Endothelial cell of umbilical vein (primary cell): ENCODE results near the gene ADCY9. TPM values are rescaled to one million over a fixed set of nuclear protein-coding genes. Genes with fewer than 3 reads are reported as not detected.

Experiments
- BruUV-seq: library from RNA; stranded (reverse); fragments of 400-500 nt; replicated peaks from 2 replicates; lab custom pipeline; 2021; lab: Mats Ljungman, UMichigan
- CTCF ChIA-PET: fragments of 300-600, 350-600 bp; sonication (Branson Sonifier 250); formaldehyde crosslinking; loops from one replicate; lab custom pipeline; 2021; ENCODE audit warnings: antibody characterized with exemption, inconsistent platforms; lab: Charles Lee
- POLR2A ChIA-PET: fragments of 300-600, 350-600 bp; sonication (Branson Sonifier 250); formaldehyde crosslinking; loops from one replicate; lab custom pipeline; 2021; ENCODE audit warnings: antibody characterized with exemption, inconsistent platforms; lab: Charles Lee
- DNase-seq: peaks from one replicate; pipeline ENCODE4 v3.0.0-alpha.2; 2011; ENCODE audit warnings: low read depth, low spot score
- FAIRE-seq: peaks from 2 replicates; lab custom pipeline; 2011; peaks lifted over from hg19 to GRCh38; lab: Jason Lieb, UNC
- H2AFZ ChIP-seq: 2 replicates; pipeline ENCODE4 v1.6.0; 2012; ENCODE audit warnings: low read depth, low read length, control low read depth, inconsistent platforms
- H3K27ac ChIP-seq: 2 replicates; pipeline ENCODE4 v1.5.1; 2011; ENCODE audit warnings: low read depth, mild to moderate bottlenecking, control low read depth, low read length, moderate library complexity; ENCODE audit not compliant: insufficient read depth
- H3K27me3 ChIP-seq, 2 experiments: 2 replicates each; pipeline versions ENCODE4 v1.6.0 to v1.6.1; 2011; ENCODE audit warnings: low read length in 2 of 2, mixed read lengths in 1 of 2; ENCODE audit not compliant: control insufficient read depth in 2 of 2, insufficient read depth in 2 of 2
- H3K36me3 ChIP-seq, 2 experiments: 2 replicates in 1 of 2; 3 replicates in 1 of 2; pipeline ENCODE4 v1.5.1; 2011; ENCODE audit warnings: low read length in 2 of 2, mild to moderate bottlenecking in 1 of 2, moderate library complexity in 1 of 2; ENCODE audit not compliant: control insufficient read depth in 2 of 2, insufficient read depth in 2 of 2; ENCODE audit errors: extremely low read depth in 1 of 2
- H3K4me1 ChIP-seq: 3 replicates; pipeline ENCODE4 v1.5.1; 2011; ENCODE audit warnings: mild to moderate bottlenecking, low read length; ENCODE audit not compliant: control insufficient read depth, insufficient read depth; ENCODE audit errors: extremely low read depth
- H3K4me2 ChIP-seq: 2 replicates; pipeline ENCODE4 v1.6.1; 2011; ENCODE audit warnings: low read length, control low read depth, mixed read lengths; ENCODE audit not compliant: insufficient read depth
- H3K4me3 ChIP-seq, 3 experiments: fragments of 200-600 bp in 1 of 3; sonication (generic), shearing (Covaris generic) in 1 of 3; replicated peaks in 1 of 3; 2 replicates each; pipeline ENCODE4 v1.5.1; 2011 to 2016; ENCODE audit warnings: control low read depth in 3 of 3, low read length in 3 of 3, mild to moderate bottlenecking in 2 of 3, inconsistent platforms in 1 of 3, low read depth in 1 of 3, moderate library complexity in 1 of 3; ENCODE audit not compliant: insufficient read depth in 1 of 3
- H3K79me2 ChIP-seq: 2 replicates; pipeline ENCODE4 v1.6.0; 2012; ENCODE audit warnings: low read length, inconsistent platforms; ENCODE audit not compliant: control insufficient read depth, insufficient read depth
- H3K9ac ChIP-seq: replicated peaks from 2 replicates; pipeline ENCODE3; 2011; ENCODE audit warnings: low read length, control low read depth; ENCODE audit not compliant: insufficient read depth; ENCODE audit errors: extremely low read depth
- H3K9me1 ChIP-seq: replicated peaks from 3 replicates; pipeline ENCODE4 v1.6.0; 2011; ENCODE audit warnings: mild to moderate bottlenecking, low read length; ENCODE audit not compliant: control insufficient read depth, insufficient read depth; ENCODE audit errors: extremely low read depth
- H3K9me3 ChIP-seq: replicated peaks from 2 replicates; pipeline ENCODE4 v1.5.1; 2012; ENCODE audit warnings: low read length, inconsistent platforms; ENCODE audit not compliant: control insufficient read depth, insufficient read depth
- H4K20me1 ChIP-seq: replicated peaks from 2 replicates; pipeline ENCODE3; 2011; ENCODE audit warnings: mild to moderate bottlenecking, low read length; ENCODE audit not compliant: control insufficient read depth, insufficient read depth; ENCODE audit errors: extremely low read depth
- CTCF ChIP-seq, 2 donors: IDR thresholded peaks; 1 replicate in 1 of 2; 2 replicates in 1 of 2; pipeline ENCODE4 v1.5.1; 2011; ENCODE audit warnings: low read length in 2 of 2, mild to moderate bottlenecking in 2 of 2, moderate library complexity in 2 of 2, control low read depth in 1 of 2, inconsistent platforms in 1 of 2, low read depth in 1 of 2; ENCODE audit not compliant: insufficient read depth in 1 of 2; ENCODE audit errors: extremely low read depth in 1 of 2
- EZH2 ChIP-seq: IDR thresholded peaks from 2 replicates; pipeline ENCODE4 v1.6.1; 2012; ENCODE audit warnings: borderline replicate concordance, low read depth, mild to moderate bottlenecking, moderate library complexity, low read length, inconsistent platforms; ENCODE audit not compliant: severe bottlenecking
- FOS ChIP-seq: IDR thresholded peaks from 2 replicates; pipeline ENCODE4 v1.6.1; 2011; ENCODE audit warnings: mild to moderate bottlenecking, low read length, moderate library complexity, borderline replicate concordance; ENCODE audit not compliant: insufficient read depth
- GATA2 ChIP-seq: IDR thresholded peaks from 2 replicates; pipeline ENCODE4 v1.7.0; 2011; ENCODE audit warnings: low read depth, mild to moderate bottlenecking, moderate library complexity, mixed read lengths, low read length; ENCODE audit not compliant: insufficient read length, insufficient read depth
- JUN ChIP-seq: IDR thresholded peaks from 2 replicates; pipeline ENCODE4 v1.6.1; 2011; ENCODE audit warnings: borderline replicate concordance, low read depth; ENCODE audit not compliant: insufficient read length, insufficient read depth
- MAX ChIP-seq: IDR thresholded peaks from 2 replicates; pipeline ENCODE4 v1.6.1; 2011; ENCODE audit not compliant: insufficient read depth, insufficient read length
- MYC ChIP-seq: IDR thresholded peaks from one replicate; pipeline ENCODE4 v1.6.1; 2011; ENCODE audit warnings: mild to moderate bottlenecking, low read depth, low read length
- POLR2A ChIP-seq: IDR thresholded peaks from 2 replicates; pipeline ENCODE4 v1.6.1; 2012; ENCODE audit warnings: low read depth, mild to moderate bottlenecking, control low read depth, low read length
- POLR2AphosphoS5 ChIP-seq: IDR thresholded peaks from 2 replicates; pipeline ENCODE4 v1.6.1; 2012; ENCODE audit warnings: low read depth, mild to moderate bottlenecking, control low read depth, low read length, moderate library complexity; ENCODE audit not compliant: insufficient read depth
- dilution Hi-C: fragments of 300-500 bp; cut with MboI; formaldehyde crosslinking; loops from one replicate; pipeline ENCODE4 v1.15.0; 2019; ENCODE audit warnings: low sequenced_read_pairs; ENCODE audit not compliant: extremely low pct_ligation_motif_present
- intact Hi-C: fragments of 100-400 bp; cut with micrococcal nuclease; formaldehyde crosslinking; loops from one replicate; pipeline ENCODE4 v1.10.0; 2022
- polyA plus RNA-seq, 4 experiments: library from polyadenylated mRNA; depleted of rRNA in 3 of 4; stranded (reverse) in 3 of 4; unstranded in 1 of 4; fragments of >200 nt; gene quantifications; 2 replicates each; pipeline versions ENCODE4 v1.2.1 to v1.2.3, GENCODE V29; 2011 to 2012; ENCODE audit warnings: missing spikeins in 1 of 4
- total RNA-seq: library from RNA; stranded (reverse); gene quantifications from 2 replicates; pipeline ENCODE4 v1.2.3, GENCODE V29; 2021

Gene ADCY9
- total and polyA plus RNA-seq, 2 donors (not counting 3 experiments of a cell fraction or from before 2014, with no cell fraction given): 6.8 to 14.0 TPM

GRCh38 chr16:4006397-4006999, 109.7 kb downstream of the ADCY9 start:
- FAIRE-seq: no peak
- H3K9me1 ChIP-seq: no peaks in the 10 kb centered on the region
- DNase-seq: no peak
- H3K36me3 ChIP-seq: no peaks in the 10 kb centered on the region
- no peak overlapping the region for H3K4me3 ChIP-seq
- H3K4me2 ChIP-seq: no peak overlapping the region
- dilution Hi-C loops (no loop called here), intact Hi-C loops (no loop called here)
- ChIA-PET POLR2A (no interaction called here), CTCF (interaction anchor here (3.4 kb wide), 1 partner anchor 23 kb away, joined by 13 read pairs; no protein-coding TSS in a partner anchor)
- H2AFZ ChIP-seq: no peak overlapping the region
- no peak overlapping the region for H3K27ac ChIP-seq
- no peaks in the 10 kb centered on the region for H3K27me3 ChIP-seq
- no peak overlapping the region for H3K9ac ChIP-seq
- BruUV-seq: no TSS peak
- TF ChIP-seq EZH2: no peak
- TF ChIP-seq GATA2: no peak
- TF ChIP-seq POLR2A: no peak
- TF ChIP-seq MYC: no peak
- TF ChIP-seq JUN: no peak
- no peak for TF ChIP-seq CTCF (IDR thresholded peaks at IDR 0.05; ENCODE audit: extremely low read depth in 1 of 2, insufficient read depth in 1 of 2, low read depth in 1 of 2, low read length in 2 of 2)
- no peak for TF ChIP-seq MAX
- no peak for TF ChIP-seq FOS
- TF ChIP-seq POLR2AphosphoS5: no peak
- no peaks in the 10 kb centered on the region for H3K9me3 ChIP-seq
- H4K20me1 ChIP-seq: no peaks in the 10 kb centered on the region
- peaks cover 15% of the 10 kb centered on the region for H3K4me1 ChIP-seq
- H3K79me2 ChIP-seq: no peaks in the 10 kb centered on the region
